Thymus (tissue), 11 donors: ENCODE measurements around the gene ICAM2. TPM values are rescaled to one million over a fixed set of nuclear protein-coding genes. Genes with fewer than 3 reads are reported as not detected.

Experiments
- DNase-seq, 9 donors: peaks; one replicate each; pipeline ENCODE4 v3.0.0-alpha.2; 2013; ENCODE audit warnings: low spot score in 9 of 9, low read depth in 6 of 9, missing footprints in 1 of 9
- H3K27ac ChIP-seq, 2 donors: one replicate each; pipeline ENCODE4 v1.5.1; 2013; ENCODE audit warnings: control low read depth in 1 of 2, low read depth in 1 of 2, low read length in 1 of 2, mild to moderate bottlenecking in 1 of 2, moderate library complexity in 1 of 2
- H3K27me3 ChIP-seq, 2 donors: one replicate each; pipeline ENCODE4 v1.5.1; 2013; ENCODE audit warnings: low read length in 1 of 2; ENCODE audit not compliant: control insufficient read depth in 2 of 2, insufficient read depth in 1 of 2
- H3K36me3 ChIP-seq, 2 donors: one replicate each; pipeline ENCODE4 v1.5.1; 2013; ENCODE audit warnings: low read length in 1 of 2, mild to moderate bottlenecking in 1 of 2, moderate library complexity in 1 of 2; ENCODE audit not compliant: control insufficient read depth in 2 of 2, insufficient read depth in 2 of 2
- H3K4me1 ChIP-seq, 2 donors: one replicate each; pipeline ENCODE4 v1.5.1; 2013; ENCODE audit warnings: low read length in 2 of 2; ENCODE audit not compliant: control insufficient read depth in 2 of 2, insufficient read depth in 2 of 2
- H3K4me3 ChIP-seq, 2 donors: one replicate each; pipeline ENCODE4 v1.5.1; 2013; ENCODE audit warnings: low read length in 2 of 2, control low read depth in 1 of 2, mild to moderate bottlenecking in 1 of 2
- H3K9me3 ChIP-seq, 2 donors: one replicate each; pipeline ENCODE4 v1.5.1; 2013; ENCODE audit warnings: low read length in 1 of 2, mild to moderate bottlenecking in 1 of 2; ENCODE audit not compliant: control insufficient read depth in 2 of 2, insufficient read depth in 1 of 2
- WGBS: extraction: QIAGEN DNeasy Blood & Tissue Kit; methylation state at CpG from one replicate; pipeline ENCODE4 v1.1.7; 2013; 5-methylcytosine and 5-hydroxymethylcytosine counted together
- polyA plus RNA-seq: library from polyadenylated mRNA; stranded (reverse); fragments of 200-250 nt; gene quantifications from one replicate; pipeline ENCODE4 v1.2.3, GENCODE V29; 2013
- total RNA-seq: library from RNA; stranded (reverse); fragments of 120-200 nt; gene quantifications from one replicate; pipeline ENCODE4 v1.2.4, GENCODE V29; 2013
- donor health status: healthy.

ICAM2 gene
- total and polyA plus RNA-seq, 2 donors: 38.6 to 53.9 TPM

- Histone ChIP-seq H3K9me3 (peaks cover 0 to 2% of the 10 kb centered on the region in 2 donors), H3K36me3 (peaks cover 52 to 69% of the 10 kb centered on the region in 2 donors), H3K4me3 (no peak overlapping the region), H3K4me1 (peaks cover 20 to 38% of the 10 kb centered on the region in 2 donors), H3K27me3 (no peaks in the 10 kb centered on the region), H3K27ac (no peak overlapping the region)
- no peak for DNase-seq
- 98% methylated on average over 21 of the region's 21 CpGs for WGBS
Observed at GRCh38 chr17:64054304-64054703, 33.9 kb upstream of the ICAM2 start.

- no peaks in the 10 kb centered on the region for H3K27me3 ChIP-seq
- DNase-seq: no peak
- whole genome bisulfite sequencing: over 99% methylated on average over 10 of the region's 10 CpGs
Observed at GRCh38 chr17:64053101-64053500, 32.7 kb upstream of the ICAM2 start.

GRCh38 chr17:64051153-64051552 lies 30.7 kb upstream of the ICAM2 start:
- DNase-seq: peak in 2 of 9 donors; percentile 48 to 74
- H3K27ac ChIP-seq: peak overlapping the region; percentile 48 to 52
- H3K27me3 ChIP-seq: no peaks in the 10 kb centered on the region
- H3K36me3 ChIP-seq: peaks cover 55 to 77% of the 10 kb centered on the region in 2 donors
- peaks cover 8 to 11% of the 10 kb centered on the region in 2 donors for H3K4me1 ChIP-seq
- no peak overlapping the region for H3K4me3 ChIP-seq
- peaks cover 0 to 2% of the 10 kb centered on the region in 2 donors for H3K9me3 ChIP-seq
- WGBS: 10% methylated on average over 1 of the region's 1 CpG

More at GRCh38 chr17:64053101-64053500, 32.7 kb upstream of the ICAM2 start:
- Histone ChIP-seq H3K4me1 (peaks cover 12 to 28% of the 10 kb centered on the region in 2 donors), H3K27ac (no peak overlapping the region), H3K36me3 (peaks cover 60 to 79% of the 10 kb centered on the region in 2 donors), H3K4me3 (no peak overlapping the region), H3K9me3 (peaks cover 0 to 2% of the 10 kb centered on the region in 2 donors)

GRCh38 chr17:64048805-64049204 lies 28.4 kb upstream of the ICAM2 start:
- Histone ChIP-seq H3K9me3 (no peaks in the 10 kb centered on the region), H3K4me3 (no peak overlapping the region), H3K36me3 (peaks cover 56 to 78% of the 10 kb centered on the region in 2 donors), H3K4me1 (peaks cover 7 to 8% of the 10 kb centered on the region in 2 donors), H3K27me3 (no peaks in the 10 kb centered on the region), H3K27ac (no peak overlapping the region)
- WGBS: 96% methylated on average over 9 of the region's 9 CpGs
- no peak for DNase-seq

GRCh38 chr17:64045176-64045575 lies 24.7 kb upstream of the ICAM2 start:
- peaks cover 0 to 3% of the 10 kb centered on the region in 2 donors for H3K4me1 ChIP-seq
- no peak overlapping the region for H3K4me3 ChIP-seq
- WGBS: 92% methylated on average over 13 of the region's 13 CpGs
- H3K9me3 ChIP-seq: no peaks in the 10 kb centered on the region
- no peak for DNase-seq
- H3K27ac ChIP-seq: no peak overlapping the region
- no peaks in the 10 kb centered on the region for H3K27me3 ChIP-seq
- peaks cover 54 to 74% of the 10 kb centered on the region in 2 donors for H3K36me3 ChIP-seq

- no peaks in the 10 kb centered on the region for H3K27me3 ChIP-seq
- H3K4me1 ChIP-seq: peaks cover 0 to 3% of the 10 kb centered on the region in 2 donors
- H3K9me3 ChIP-seq: no peaks in the 10 kb centered on the region
- no peak overlapping the region for H3K4me3 ChIP-seq
- no peak for DNase-seq
- H3K27ac ChIP-seq: no peak overlapping the region
- WGBS: 94% methylated on average over 12 of the region's 12 CpGs
- peaks cover 44 to 61% of the 10 kb centered on the region in 2 donors for H3K36me3 ChIP-seq
Observed at GRCh38 chr17:64042700-64043485, 22.5 kb upstream of the ICAM2 start.

GRCh38 chr17:64041912-64042311 lies 21.5 kb upstream of the ICAM2 start:
- no peaks in the 10 kb centered on the region for H3K27me3 ChIP-seq
- H3K9me3 ChIP-seq: no peaks in the 10 kb centered on the region
- WGBS: 48% methylated on average over 11 of the region's 11 CpGs
- H3K36me3 ChIP-seq: peaks cover 44 to 61% of the 10 kb centered on the region in 2 donors
- H3K4me3 ChIP-seq: no peak overlapping the region
- H3K4me1 ChIP-seq: peaks cover 0 to 3% of the 10 kb centered on the region in 2 donors
- no peak for DNase-seq
- H3K27ac ChIP-seq: no peak overlapping the region

GRCh38 chr17:64040206-64040605 lies 19.8 kb upstream of the ICAM2 start:
- Histone ChIP-seq H3K9me3 (no peaks in the 10 kb centered on the region), H3K4me3 (no peak overlapping the region), H3K27ac (no peak overlapping the region), H3K27me3 (no peaks in the 10 kb centered on the region), H3K4me1 (peaks cover 0 to 3% of the 10 kb centered on the region in 2 donors), H3K36me3 (peaks cover 28 to 48% of the 10 kb centered on the region in 2 donors)
- DNase-seq: no peak
- WGBS: 93% methylated on average over 6 of the region's 6 CpGs

GRCh38 chr17:64039106-64039400 lies 18.6 kb upstream of the ICAM2 start:
- peaks cover 17 to 36% of the 10 kb centered on the region in 2 donors for H3K36me3 ChIP-seq
- 94% methylated on average over 3 of the region's 3 CpGs for WGBS
- H3K4me3 ChIP-seq: no peak overlapping the region
- no peak for DNase-seq
- no peaks in the 10 kb centered on the region for H3K27me3 ChIP-seq
- H3K27ac ChIP-seq: no peak overlapping the region
- H3K9me3 ChIP-seq: no peaks in the 10 kb centered on the region
- peaks cover 0 to 3% of the 10 kb centered on the region in 2 donors for H3K4me1 ChIP-seq
